HepG2 (cell line): ENCODE measurements around the gene PBX4. TPM values are rescaled to one million over a fixed set of nuclear protein-coding genes. Genes with fewer than 3 reads are reported as not detected.

ENCODE experiments used
- ATAC-seq: fragments of 200-7000 bp; cut with Tn5 transposase; 3 replicates; pipeline ENCODE4 v1.9.1; 2020; ENCODE audit warnings: mild to moderate bottlenecking, moderate library complexity
- BruUV-seq: library from RNA; stranded (reverse); fragments of 400-500 nt; replicated peaks from 2 replicates; lab custom pipeline; 2021; lab: Mats Ljungman, UMichigan
- CTCF ChIA-PET: fragments of 300-600 bp; formaldehyde crosslinking; extraction: SDS; loops from one replicate; lab custom pipeline; 2021; ENCODE audit warnings: low total read pairs, inconsistent platforms, low intra/inter-chr PET ratio; lab: Yijun Ruan, JAX
- POLR2A ChIA-PET: fragments of 350-600 bp; sonication (Branson Sonifier 250); formaldehyde crosslinking; loops from one replicate; lab custom pipeline; 2020; ENCODE audit warnings: antibody characterized with exemption, inconsistent platforms; lab: Yijun Ruan, JAX
- DNase-seq: peaks from one replicate; pipeline ENCODE4 v3.0.0-alpha.2; 2015; ENCODE audit warnings: low spot score
- FAIRE-seq: peaks from 3 replicates; lab custom pipeline; 2011; peaks lifted over from hg19 to GRCh38; lab: Jason Lieb, UNC
- H2AFZ ChIP-seq: one replicate; pipeline ENCODE4 v1.6.1; 2011; ENCODE audit warnings: low read length, inconsistent platforms
- H3K27ac ChIP-seq: fragments of 300-600 bp; 3 replicates; pipeline ENCODE4 v1.8.0; 2011; ENCODE audit warnings: mixed run types, mild to moderate bottlenecking, mixed read lengths, low read length, inconsistent platforms; ENCODE audit not compliant: insufficient read depth; ENCODE audit errors: extremely low read length
- H3K27me3 ChIP-seq, 2 experiments: fragments of 200-600 bp in 1 of 2; 2 replicates in 1 of 2; 3 replicates in 1 of 2; pipeline versions ENCODE4 v1.6.0 to v1.8.0; 2011; ENCODE audit warnings: low read length in 2 of 2, mild to moderate bottlenecking in 2 of 2, moderate library complexity in 2 of 2, inconsistent platforms in 1 of 2; ENCODE audit not compliant: insufficient read depth in 2 of 2, control insufficient read depth in 1 of 2
- H3K36me3 ChIP-seq, 2 experiments: fragments of 200-600 bp in 1 of 2; replicated peaks in 1 of 2; 2 replicates in 1 of 2; 3 replicates in 1 of 2; pipeline versions ENCODE4 v1.5.1 to v1.8.0; 2011; ENCODE audit warnings: low read length in 2 of 2, inconsistent platforms in 1 of 2; ENCODE audit not compliant: insufficient read depth in 2 of 2, control insufficient read depth in 1 of 2
- H3K4me1 ChIP-seq: 2 replicates; pipeline ENCODE4 v1.5.1; 2012; ENCODE audit warnings: low read length, inconsistent platforms; ENCODE audit not compliant: insufficient read depth
- H3K4me2 ChIP-seq: 2 replicates; pipeline ENCODE4 v1.6.0; 2011; ENCODE audit warnings: low read depth, low read length, inconsistent platforms
- H3K4me3 ChIP-seq, 3 experiments: fragments of 200-600 bp in 1 of 3; sonication (generic), shearing (Covaris generic) in 1 of 3; replicated peaks in 1 of 3; 2 replicates each; pipeline ENCODE4 v1.5.1; 2011 to 2016; ENCODE audit warnings: low read length in 3 of 3, inconsistent platforms in 2 of 3, low read depth in 2 of 3, mild to moderate bottlenecking in 2 of 3, control low read depth in 1 of 3, mixed read lengths in 1 of 3; ENCODE audit not compliant: insufficient read depth in 1 of 3
- H3K79me2 ChIP-seq: one replicate; pipeline ENCODE4 v1.6.1; 2011; ENCODE audit warnings: low read length, inconsistent platforms; ENCODE audit not compliant: insufficient read depth
- H3K9ac ChIP-seq: 2 replicates; pipeline ENCODE4 v1.6.0; 2011; ENCODE audit warnings: mild to moderate bottlenecking, low read depth, low read length, inconsistent platforms; ENCODE audit not compliant: insufficient read depth
- H3K9me3 ChIP-seq: 2 replicates; pipeline ENCODE4 v1.5.1; 2012; ENCODE audit warnings: mild to moderate bottlenecking, low read length
- H4K20me1 ChIP-seq: 2 replicates; pipeline ENCODE4 v1.6.0; 2011; ENCODE audit warnings: inconsistent platforms, mild to moderate bottlenecking, low read length, moderate library complexity; ENCODE audit not compliant: insufficient read depth
- CHD2 ChIP-seq: IDR thresholded peaks from 2 replicates; pipeline ENCODE4 v1.6.1; 2011; ENCODE audit warnings: low read depth, low read length, improper control_type of control experiment
- ETV5 ChIP-seq: IDR thresholded peaks from 2 replicates; pipeline ENCODE4 v1.6.1; 2018; ENCODE audit warnings: missing biosample characterization, missing genetic modification reagents, inconsistent platforms, borderline replicate concordance
- HCFC1 ChIP-seq: fragments of 150-350 bp; IDR thresholded peaks from 2 replicates; pipeline ENCODE4 v1.6.1; 2014; ENCODE audit warnings: low read depth, low read length
- HNRNPH1 ChIP-seq: fragments of 200-400 bp; formaldehyde crosslinking; optimal IDR thresholded peaks from 2 replicates; pipeline ENCODE3; 2017; ENCODE audit warnings: mild to moderate bottlenecking, low read depth, low read length
- MIER3 ChIP-seq: IDR thresholded peaks from 2 replicates; pipeline ENCODE4 v1.6.1; 2016; ENCODE audit warnings: missing compliant biosample characterization, borderline replicate concordance
- RAD51 ChIP-seq: fragments of 450-650 bp; IDR thresholded peaks from 2 replicates; pipeline ENCODE4 v1.6.1; 2016; ENCODE audit warnings: borderline replicate concordance
- ZFP82 ChIP-seq: sonication (generic); formaldehyde crosslinking; IDR thresholded peaks from 2 replicates; pipeline ENCODE4 v1.5.1; 2020; ENCODE audit warnings: mild to moderate bottlenecking, missing genetic modification reagents, borderline replicate concordance
- ZNF570 ChIP-seq: sonication (generic); formaldehyde crosslinking; IDR thresholded peaks from 2 replicates; pipeline ENCODE4 v1.4.0; 2020; ENCODE audit warnings: mild to moderate bottlenecking, missing genetic modification reagents, borderline replicate concordance
- ZNF746 ChIP-seq: sonication (generic); formaldehyde crosslinking; IDR thresholded peaks from 2 replicates; pipeline ENCODE4 v1.8.0; 2022; ENCODE audit warnings: mild to moderate bottlenecking, missing genetic modification reagents
- ZNF766 ChIP-seq: sonication (generic); formaldehyde crosslinking; IDR thresholded peaks from 2 replicates; pipeline ENCODE4 v1.5.0; 2020; ENCODE audit warnings: missing genetic modification reagents, borderline replicate concordance
- ZNF850 ChIP-seq: sonication (generic); formaldehyde crosslinking; conservative IDR thresholded peaks from 2 replicates; pipeline ENCODE4 v1.9.0; 2021; ENCODE audit warnings: mild to moderate bottlenecking, missing genetic modification reagents
- ZNF878 ChIP-seq: sonication (generic); formaldehyde crosslinking; IDR thresholded peaks from 2 replicates; pipeline ENCODE4 v1.8.1; 2023; ENCODE audit warnings: mild to moderate bottlenecking, missing genetic modification reagents, moderate library complexity
- WGBS: methylation state at CpG from one replicate; pipeline ENCODE4 v1.1.6; 2017; ENCODE audit warnings: low lambda C conversion rate; 5-methylcytosine and 5-hydroxymethylcytosine counted together
- in situ Hi-C: cut with HindIII; loops from 2 replicates; pipeline ENCODE4 v1.10.0; 2017; ENCODE audit warnings: low pct_unique_long_range_greater_than_20kb; ENCODE audit not compliant: extremely low pct_ligation_motif_present
- intact Hi-C: fragments of 100-400 bp; cut with micrococcal nuclease; formaldehyde crosslinking; loops from one replicate; pipeline ENCODE4 v1.10.0; 2022; ENCODE audit not compliant: unreplicated experiment
- polyA plus RNA-seq, 8 experiments: library from polyadenylated mRNA; depleted of rRNA in 3 of 8; stranded (reverse) in 7 of 8; unstranded in 1 of 8; fragments of >200 nt; fragmentation: Illumina TruSeq in 4 of 8; extraction: Trizol in 4 of 8; gene quantifications; 2 replicates each; pipeline versions ENCODE4 v1.2.1 to v1.2.3, GENCODE V29; 2011 to 2016; ENCODE audit warnings: low read depth in 4 of 8, missing spikeins in 1 of 8, mixed read lengths in 1 of 8; ENCODE audit not compliant: insufficient read depth in 1 of 8
- total RNA-seq, 5 experiments: library from RNA; depleted of rRNA; stranded (reverse); fragments of >200 nt; fragmentation: Illumina TruSeq; extraction: Trizol; gene quantifications; 2 replicates each; pipeline ENCODE4 v1.2.3, GENCODE V29; 2016; ENCODE audit warnings: low read depth in 1 of 5
- TF ChIP-seq, protein P1 (sequence below): sonication (generic); formaldehyde crosslinking; IDR thresholded peaks from 2 replicates; pipeline ENCODE4 v1.5.1; 2020; ENCODE audit warnings: missing genetic modification reagents, mild to moderate bottlenecking, borderline replicate concordance
- TF ChIP-seq, protein P2 (sequence below): IDR thresholded peaks from 2 replicates; pipeline ENCODE4 v1.6.1; 2012; ENCODE audit warnings: low read length, improper control_type of control experiment

The PBX4 gene
- total and polyA plus RNA-seq, 2 of the 13 experiments (the other 11 are each of a cell fraction or from before 2014, with no cell fraction given): not detected

- CTCF ChIA-PET: no interaction called here
- Histone ChIP-seq H3K27me3 (no peaks in the 10 kb centered on the region; a peak in 1 of 5 replicates), H2AFZ (no peak overlapping the region), H4K20me1 (no peaks in the 10 kb centered on the region), H3K36me3 (no peaks in the 10 kb centered on the region), H3K4me2 (no peak overlapping the region), H3K4me1 (peaks cover 14% of the 10 kb centered on the region), H3K9me3 (no peaks in the 10 kb centered on the region), H3K4me3 (no peak overlapping the region), H3K9ac (no peak overlapping the region), H3K79me2 (no peaks in the 10 kb centered on the region), H3K27ac (no peak overlapping the region)
- WGBS: 25% methylated on average over 5 of the region's 5 CpGs
- DNase-seq (no peak), ATAC-seq (no peak), FAIRE-seq (no peak)
- POLR2A ChIA-PET: no interaction called here
- intact Hi-C loops (no loop called here), in situ Hi-C loops (no loop called here)
- no peak for TF ChIP-seq ZNF746 (CRISPR knock-in tag)
- no peak for TF ChIP-seq ZNF850
- no peak for TF ChIP-seq CHD2
- no peak for TF ChIP-seq MIER3 (CRISPR knock-in tag)
- TF ChIP-seq HNRNPH1: no peak
- TF ChIP-seq RAD51: no peak
- no peak for TF ChIP-seq ETV5 (CRISPR knock-in tag)
- no peak for TF ChIP-seq ZNF570
- no peak for TF ChIP-seq ZFP82
- TF ChIP-seq, protein P1, sequence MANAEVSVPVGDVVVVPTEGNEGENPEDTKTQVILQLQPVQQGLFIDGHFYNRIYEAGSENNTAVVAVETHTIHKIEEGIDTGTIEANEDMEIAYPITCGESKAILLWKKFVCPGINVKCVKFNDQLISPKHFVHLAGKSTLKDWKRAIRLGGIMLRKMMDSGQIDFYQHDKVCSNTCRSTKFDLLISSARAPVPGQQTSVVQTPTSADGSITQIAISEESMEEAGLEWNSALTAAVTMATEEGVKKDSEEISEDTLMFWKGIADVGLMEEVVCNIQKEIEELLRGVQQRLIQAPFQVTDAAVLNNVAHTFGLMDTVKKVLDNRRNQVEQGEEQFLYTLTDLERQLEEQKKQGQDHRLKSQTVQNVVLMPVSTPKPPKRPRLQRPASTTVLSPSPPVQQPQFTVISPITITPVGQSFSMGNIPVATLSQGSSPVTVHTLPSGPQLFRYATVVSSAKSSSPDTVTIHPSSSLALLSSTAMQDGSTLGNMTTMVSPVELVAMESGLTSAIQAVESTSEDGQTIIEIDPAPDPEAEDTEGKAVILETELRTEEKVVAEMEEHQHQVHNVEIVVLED: no peak
- no peak for TF ChIP-seq ZNF878 (CRISPR knock-in tag)
- TF ChIP-seq HCFC1: no peak
- TF ChIP-seq, protein P2, sequence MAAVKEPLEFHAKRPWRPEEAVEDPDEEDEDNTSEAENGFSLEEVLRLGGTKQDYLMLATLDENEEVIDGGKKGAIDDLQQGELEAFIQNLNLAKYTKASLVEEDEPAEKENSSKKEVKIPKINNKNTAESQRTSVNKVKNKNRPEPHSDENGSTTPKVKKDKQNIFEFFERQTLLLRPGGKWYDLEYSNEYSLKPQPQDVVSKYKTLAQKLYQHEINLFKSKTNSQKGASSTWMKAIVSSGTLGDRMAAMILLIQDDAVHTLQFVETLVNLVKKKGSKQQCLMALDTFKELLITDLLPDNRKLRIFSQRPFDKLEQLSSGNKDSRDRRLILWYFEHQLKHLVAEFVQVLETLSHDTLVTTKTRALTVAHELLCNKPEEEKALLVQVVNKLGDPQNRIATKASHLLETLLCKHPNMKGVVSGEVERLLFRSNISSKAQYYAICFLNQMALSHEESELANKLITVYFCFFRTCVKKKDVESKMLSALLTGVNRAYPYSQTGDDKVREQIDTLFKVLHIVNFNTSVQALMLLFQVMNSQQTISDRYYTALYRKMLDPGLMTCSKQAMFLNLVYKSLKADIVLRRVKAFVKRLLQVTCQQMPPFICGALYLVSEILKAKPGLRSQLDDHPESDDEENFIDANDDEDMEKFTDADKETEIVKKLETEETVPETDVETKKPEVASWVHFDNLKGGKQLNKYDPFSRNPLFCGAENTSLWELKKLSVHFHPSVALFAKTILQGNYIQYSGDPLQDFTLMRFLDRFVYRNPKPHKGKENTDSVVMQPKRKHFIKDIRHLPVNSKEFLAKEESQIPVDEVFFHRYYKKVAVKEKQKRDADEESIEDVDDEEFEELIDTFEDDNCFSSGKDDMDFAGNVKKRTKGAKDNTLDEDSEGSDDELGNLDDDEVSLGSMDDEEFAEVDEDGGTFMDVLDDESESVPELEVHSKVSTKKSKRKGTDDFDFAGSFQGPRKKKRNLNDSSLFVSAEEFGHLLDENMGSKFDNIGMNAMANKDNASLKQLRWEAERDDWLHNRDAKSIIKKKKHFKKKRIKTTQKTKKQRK: no peak
- TF ChIP-seq ZNF766 (CRISPR knock-in tag): no peak
- BruUV-seq: no TSS peak
Observed at GRCh38 chr19:19623383-19623782, 4.9 kb upstream of the PBX4 start.
